ENCODE measurements around the gene TNRC6A.
"Not testable (repeated sequence)": the region's sequence is repeated elsewhere in the genome, so short reads cannot be mapped to it uniquely, and the experiment has no call there.

Gene TNRC6A

GRCh38 chr16:24853169-24853824 lies 123.8 kb downstream of the TNRC6A start:
- Histone ChIP-seq H3K27ac (ENCODE audit: low read depth, low read length, severe bottlenecking) (no peak overlapping the region), H3K36me3 (ENCODE audit: control insufficient read depth, insufficient read depth, low read length) (no peaks in the 10 kb centered on the region), H3K4me1 (ENCODE audit: control insufficient read depth, insufficient read depth, low read length, poor library complexity, severe bottlenecking) (no peaks in the 10 kb centered on the region), H3K4me3 (ENCODE audit: extremely low read depth, insufficient read depth, low read length, poor library complexity, severe bottlenecking) (no peak overlapping the region), H3K9me3 (ENCODE audit: control insufficient read depth, low read length) (no peaks in the 10 kb centered on the region)
- 87 to 92% methylated on average over 7 to 8 of the region's 8 CpGs for WGBS, 2 experiments (ENCODE audit: insufficient coverage in 2 of 2)

GRCh38 chr16:24853830-24854229 lies 124.4 kb downstream of the TNRC6A start:
- WGBS, 2 experiments (ENCODE audit: insufficient coverage in 2 of 2) = 63 to 73% methylated on average over 13 to 18 of the region's 18 CpGs
- H3K27ac ChIP-seq (ENCODE audit: low read depth, low read length, severe bottlenecking) = no peak overlapping the region
- no peak overlapping the region for H3K4me3 ChIP-seq (ENCODE audit: extremely low read depth, insufficient read depth, low read length, poor library complexity, severe bottlenecking)
- H3K36me3 ChIP-seq (ENCODE audit: control insufficient read depth, insufficient read depth, low read length) = no peaks in the 10 kb centered on the region
- no peaks in the 10 kb centered on the region for H3K4me1 ChIP-seq (ENCODE audit: control insufficient read depth, insufficient read depth, low read length, poor library complexity, severe bottlenecking)
- H3K9me3 ChIP-seq (ENCODE audit: control insufficient read depth, low read length) = no peaks in the 10 kb centered on the region

GRCh38 chr16:24854607-24855171 lies 125.2 kb downstream of the TNRC6A start:
- Histone ChIP-seq H3K27ac (ENCODE audit: low read depth, low read length, severe bottlenecking) (no peak overlapping the region), H3K9me3 (ENCODE audit: control insufficient read depth, low read length) (no peaks in the 10 kb centered on the region), H3K4me3 (ENCODE audit: extremely low read depth, insufficient read depth, low read length, poor library complexity, severe bottlenecking) (no peak overlapping the region), H3K36me3 (ENCODE audit: control insufficient read depth, insufficient read depth, low read length) (no peaks in the 10 kb centered on the region), H3K4me1 (ENCODE audit: control insufficient read depth, insufficient read depth, low read length, poor library complexity, severe bottlenecking) (no peaks in the 10 kb centered on the region)

- WGBS, 2 experiments (ENCODE audit: insufficient coverage in 2 of 2) = 84 to 90% methylated on average over 2 to 3 of the region's 5 CpGs
- no peaks in the 10 kb centered on the region for H3K9me3 ChIP-seq (ENCODE audit: control insufficient read depth, low read length)
Observed at GRCh38 chr16:24855678-24856077, 126.2 kb downstream of the TNRC6A start.

GRCh38 chr16:24856871-24857270 lies 127.4 kb downstream of the TNRC6A start:
- not testable (repeated sequence) for H3K27ac ChIP-seq (ENCODE audit: low read depth, low read length, severe bottlenecking); H3K4me3 ChIP-seq (ENCODE audit: extremely low read depth, insufficient read depth, low read length, poor library complexity, severe bottlenecking); H3K9me3 ChIP-seq (ENCODE audit: control insufficient read depth, low read length); H3K36me3 ChIP-seq (ENCODE audit: control insufficient read depth, insufficient read depth, low read length); H3K4me1 ChIP-seq (ENCODE audit: control insufficient read depth, insufficient read depth, low read length, poor library complexity, severe bottlenecking)
- WGBS, 2 experiments (ENCODE audit: insufficient coverage in 2 of 2) = 66 to 79% methylated on average over 5 to 8 of the region's 8 CpGs

More at GRCh38 chr16:24855678-24856077, 126.2 kb downstream of the TNRC6A start:
- H3K27ac ChIP-seq (ENCODE audit: low read depth, low read length, severe bottlenecking) = no peak overlapping the region
- no peaks in the 10 kb centered on the region for H3K36me3 ChIP-seq (ENCODE audit: control insufficient read depth, insufficient read depth, low read length)
- no peak overlapping the region for H3K4me3 ChIP-seq (ENCODE audit: extremely low read depth, insufficient read depth, low read length, poor library complexity, severe bottlenecking)
- no peaks in the 10 kb centered on the region for H3K4me1 ChIP-seq (ENCODE audit: control insufficient read depth, insufficient read depth, low read length, poor library complexity, severe bottlenecking)

GRCh38 chr16:24858219-24859041 lies 129.0 kb downstream of the TNRC6A start:
- 24 to 43% methylated on average over 5 to 6 of the region's 9 CpGs for WGBS, 2 experiments (ENCODE audit: insufficient coverage in 2 of 2)
- no peak overlapping the region for H3K27ac ChIP-seq (ENCODE audit: low read depth, low read length, severe bottlenecking)
- H3K4me1 ChIP-seq (ENCODE audit: control insufficient read depth, insufficient read depth, low read length, poor library complexity, severe bottlenecking) = no peaks in the 10 kb centered on the region
- H3K36me3 ChIP-seq (ENCODE audit: control insufficient read depth, insufficient read depth, low read length) = no peaks in the 10 kb centered on the region
- H3K9me3 ChIP-seq (ENCODE audit: control insufficient read depth, low read length) = no peaks in the 10 kb centered on the region
- no peak overlapping the region for H3K4me3 ChIP-seq (ENCODE audit: extremely low read depth, insufficient read depth, low read length, poor library complexity, severe bottlenecking)

- Histone ChIP-seq H3K4me3 (ENCODE audit: extremely low read depth, insufficient read depth, low read length, poor library complexity, severe bottlenecking) (no peak overlapping the region), H3K36me3 (ENCODE audit: control insufficient read depth, insufficient read depth, low read length) (no peaks in the 10 kb centered on the region), H3K9me3 (ENCODE audit: control insufficient read depth, low read length) (peaks cover 5% of the 10 kb centered on the region), H3K27ac (ENCODE audit: low read depth, low read length, severe bottlenecking) (no peak overlapping the region), H3K4me1 (ENCODE audit: control insufficient read depth, insufficient read depth, low read length, poor library complexity, severe bottlenecking) (no peaks in the 10 kb centered on the region)
- 100% methylated on average over 1 of the region's 1 CpG for WGBS, 2 experiments (ENCODE audit: insufficient coverage in 2 of 2)
Observed at GRCh38 chr16:24861461-24861860, 132.0 kb downstream of the TNRC6A start.

GRCh38 chr16:24863582-24864437 lies 134.4 kb downstream of the TNRC6A start:
- WGBS, 2 experiments (ENCODE audit: insufficient coverage in 2 of 2) = 88 to 94% methylated on average over 1 to 3 of the region's 3 CpGs
- H3K9me3 ChIP-seq (ENCODE audit: control insufficient read depth, low read length) = peaks cover 5% of the 10 kb centered on the region
- H3K36me3 ChIP-seq (ENCODE audit: control insufficient read depth, insufficient read depth, low read length) = no peaks in the 10 kb centered on the region
- no peaks in the 10 kb centered on the region for H3K4me1 ChIP-seq (ENCODE audit: control insufficient read depth, insufficient read depth, low read length, poor library complexity, severe bottlenecking)
- H3K27ac ChIP-seq (ENCODE audit: low read depth, low read length, severe bottlenecking) = no peak overlapping the region
- no peak overlapping the region for H3K4me3 ChIP-seq (ENCODE audit: extremely low read depth, insufficient read depth, low read length, poor library complexity, severe bottlenecking)

GRCh38 chr16:24869033-24869432 lies 139.6 kb downstream of the TNRC6A start:
- H3K36me3 ChIP-seq (ENCODE audit: control insufficient read depth, insufficient read depth, low read length) = no peaks in the 10 kb centered on the region
- 87 to 92% methylated on average over 5 to 7 of the region's 8 CpGs for WGBS, 2 experiments (ENCODE audit: insufficient coverage in 2 of 2)
- no peaks in the 10 kb centered on the region for H3K4me1 ChIP-seq (ENCODE audit: control insufficient read depth, insufficient read depth, low read length, poor library complexity, severe bottlenecking)
- no peak overlapping the region for H3K27ac ChIP-seq (ENCODE audit: low read depth, low read length, severe bottlenecking)
- H3K9me3 ChIP-seq (ENCODE audit: control insufficient read depth, low read length) = peaks cover 2% of the 10 kb centered on the region
- H3K4me3 ChIP-seq (ENCODE audit: extremely low read depth, insufficient read depth, low read length, poor library complexity, severe bottlenecking) = no peak overlapping the region

- Histone ChIP-seq H3K4me3 (ENCODE audit: extremely low read depth, insufficient read depth, low read length, poor library complexity, severe bottlenecking) (no peak overlapping the region), H3K9me3 (ENCODE audit: control insufficient read depth, low read length) (no peaks in the 10 kb centered on the region), H3K27ac (ENCODE audit: low read depth, low read length, severe bottlenecking) (no peak overlapping the region), H3K36me3 (ENCODE audit: control insufficient read depth, insufficient read depth, low read length) (no peaks in the 10 kb centered on the region), H3K4me1 (ENCODE audit: control insufficient read depth, insufficient read depth, low read length, poor library complexity, severe bottlenecking) (no peaks in the 10 kb centered on the region)
- 80 to 100% methylated on average over 1 to 2 of the region's 5 CpGs for WGBS, 2 experiments (ENCODE audit: insufficient coverage in 2 of 2)
Observed at GRCh38 chr16:24871891-24872290, 142.4 kb downstream of the TNRC6A start.

Measured in mesodermal cell (in vitro differentiated cells).